Measurements from ENCODE around the gene RAB4B. TPM values are rescaled to one million over a fixed set of nuclear protein-coding genes. Genes with fewer than 3 reads are reported as not detected.
"Not testable (repeated sequence)": the region's sequence is repeated elsewhere in the genome, so short reads cannot be mapped to it uniquely, and the experiment has no call there.

The RAB4B gene
- total RNA-seq, 1 experiment from 2014 or later = 7.4 TPM

GRCh38 chr19:40838477-40838876 lies 60.4 kb downstream of the RAB4B start:
- DNase-seq (ENCODE audit: extremely low read depth, low read depth) = not testable (repeated sequence)

DNA sequence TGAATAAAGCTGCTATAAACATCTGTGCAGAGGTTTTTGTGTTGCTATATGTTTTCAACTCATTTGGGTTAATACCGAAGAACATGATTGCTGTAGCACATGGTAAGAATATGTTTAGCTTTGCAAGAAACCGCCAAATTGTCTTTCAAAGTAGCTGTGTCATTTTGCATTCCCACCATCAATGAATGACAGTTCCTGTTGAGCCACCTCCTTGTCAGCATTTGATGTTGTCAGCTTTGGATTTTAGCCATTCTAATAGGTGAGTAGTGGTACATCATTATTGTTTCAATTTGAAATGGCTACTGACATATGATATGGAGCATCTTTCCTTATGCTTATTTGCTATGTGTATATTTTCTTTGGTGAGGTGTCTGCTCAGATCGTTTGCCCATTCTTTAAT lies 64.0 kb downstream of the RAB4B start:
- DNase-seq (ENCODE audit: extremely low read depth, low read depth) = not testable (repeated sequence)

GRCh38 chr19:40842997-40843652 lies 65.1 kb downstream of the RAB4B start:
- DNase-seq (ENCODE audit: extremely low read depth, low read depth) = not testable (repeated sequence)

GRCh38 chr19:40843653-40844052 lies 65.6 kb downstream of the RAB4B start:
- not testable (repeated sequence) for DNase-seq (ENCODE audit: extremely low read depth, low read depth)

Other genes with a start within 250 kb of the RAB4B start
- gene SHKBP1, start 201.4 kb upstream of the RAB4B start, total RNA-seq (2014; rRNA removed; shearing (Covaris generic)) = 23.0 and 25.7 TPM in 2 replicates
- gene LTBP4, start 176.9 kb upstream of the RAB4B start, total RNA-seq (2014; rRNA removed; shearing (Covaris generic)) = 24.2 and 29.9 TPM in 2 replicates
- 9.8 and 10.8 TPM in 2 replicates for gene NUMBL, start 87.6 kb upstream of the RAB4B start, total RNA-seq (2014; rRNA removed; shearing (Covaris generic))
- 22.9 and 30.7 TPM in 2 replicates for gene COQ8B, start 61.4 kb upstream of the RAB4B start, total RNA-seq (2014; rRNA removed; shearing (Covaris generic))
- gene ITPKC, start 61.1 kb upstream of the RAB4B start, total RNA-seq (2014; rRNA removed; shearing (Covaris generic)) = 5.2 and 6.2 TPM in 2 replicates
- 1.6 and 2.1 TPM in 2 replicates for gene ACTMAP, start 27.8 kb upstream of the RAB4B start, total RNA-seq (2014; rRNA removed; shearing (Covaris generic))
- gene SNRPA, start 27.0 kb upstream of the RAB4B start, total RNA-seq (2014; rRNA removed; shearing (Covaris generic)) = 185 and 211 TPM in 2 replicates
- gene MIA, start 2.7 kb upstream of the RAB4B start, total RNA-seq (2014; rRNA removed; shearing (Covaris generic)) = not detected in 2 replicates
- 20.7 and 25.0 TPM in 2 replicates for gene EGLN2, start 20.9 kb downstream of the RAB4B start, total RNA-seq (2014; rRNA removed; shearing (Covaris generic))
- not detected in 2 replicates for gene CYP2A6, start 72.2 kb downstream of the RAB4B start, total RNA-seq (2014; rRNA removed; shearing (Covaris generic))
- gene CYP2A7, start 104.0 kb downstream of the RAB4B start, total RNA-seq (2014; rRNA removed; shearing (Covaris generic)) = not detected in 2 replicates
- gene CYP2B6, start 213.0 kb downstream of the RAB4B start, total RNA-seq (2014; rRNA removed; shearing (Covaris generic)) = not detected in 2 replicates

Measured in NCI-H460 (cell line).